SK-MEL-5 (cell line): ENCODE results near the gene CEP72. TPM values are rescaled to one million over a fixed set of nuclear protein-coding genes. Genes with fewer than 3 reads are reported as not detected.
A peak's percentile ranks its signal among the peaks of the same experiment; 100 is the strongest.
"Not testable (repeated sequence)": the region's sequence is repeated elsewhere in the genome, so short reads cannot be mapped to it uniquely, and the experiment has no call there.

ENCODE experiments used
- DNase-seq: peaks from one replicate; pipeline ENCODE4 v3.0.0-alpha.2; 2016; ENCODE audit warnings: low read depth, low spot score
- in situ Hi-C: cut with HindIII; loops from 2 replicates; pipeline ENCODE4 v1.10.0; 2016; ENCODE audit warnings: low sequenced_read_pairs, high pct_unique_total_duplicates, low pct_unique_long_range_greater_than_20kb
- total RNA-seq: library from RNA; depleted of rRNA; stranded (reverse); fragments of >200 nt; shearing (Covaris generic); gene quantifications from 2 replicates; pipeline ENCODE4 v1.2.3, GENCODE V29; 2014

Gene CEP72
- total RNA-seq, 1 experiment from 2014 or later = 7.1 TPM

DNA sequence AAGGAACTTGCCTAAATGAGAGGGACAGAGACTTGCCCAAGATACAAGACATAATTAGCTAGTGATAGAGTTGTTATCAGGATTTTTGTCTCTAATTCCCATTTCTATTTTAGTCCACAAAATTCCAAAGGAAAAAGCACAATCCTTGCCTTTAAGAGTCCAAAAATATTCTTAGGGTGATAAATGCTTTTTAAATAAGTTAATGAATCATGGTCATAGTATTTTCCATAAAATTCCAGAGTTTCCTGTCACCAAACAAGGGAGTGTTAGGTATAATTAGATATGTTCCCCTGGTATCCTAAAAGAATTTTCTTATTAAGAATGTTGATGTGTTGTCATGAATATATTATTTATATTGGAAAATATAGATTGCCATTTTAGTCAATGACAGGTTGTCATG lies 21.8 kb upstream of the CEP72 start:
- in situ Hi-C loops = no loop called here

DNA sequence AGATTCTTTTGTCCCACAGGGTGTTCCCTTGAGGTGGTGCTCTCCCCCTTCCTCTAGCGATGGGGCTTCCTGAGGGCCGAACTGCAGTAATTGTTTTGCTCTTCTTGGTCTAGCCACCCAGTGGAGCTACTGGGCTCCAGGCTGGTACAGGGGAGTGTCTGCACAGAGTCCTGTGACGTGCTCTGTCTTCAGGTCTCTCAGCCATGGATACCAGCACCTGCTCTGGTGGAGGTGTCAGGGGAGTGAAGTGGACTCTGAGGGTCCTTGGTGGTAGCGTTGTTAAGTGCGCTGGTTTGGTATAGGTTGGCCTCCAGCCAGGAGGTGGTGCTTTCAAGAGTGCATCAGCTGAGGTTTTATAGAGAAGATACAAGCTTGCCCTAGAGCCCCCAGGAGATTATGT lies 20.4 kb upstream of the CEP72 start:
- DNase-seq = no peak
- in situ Hi-C loops = no loop called here

More for the DNA sequence above, 21.8 kb upstream of the CEP72 start:
- DNase-seq = no peak

GRCh38 chr5:592158-592557 lies 20.0 kb upstream of the CEP72 start:
- in situ Hi-C loops = no loop called here
- no peak for DNase-seq

- DNase-seq = no peak
- in situ Hi-C loops = no loop called here
Measured at GRCh38 chr5:593511-593910, 18.6 kb upstream of the CEP72 start.

DNA sequence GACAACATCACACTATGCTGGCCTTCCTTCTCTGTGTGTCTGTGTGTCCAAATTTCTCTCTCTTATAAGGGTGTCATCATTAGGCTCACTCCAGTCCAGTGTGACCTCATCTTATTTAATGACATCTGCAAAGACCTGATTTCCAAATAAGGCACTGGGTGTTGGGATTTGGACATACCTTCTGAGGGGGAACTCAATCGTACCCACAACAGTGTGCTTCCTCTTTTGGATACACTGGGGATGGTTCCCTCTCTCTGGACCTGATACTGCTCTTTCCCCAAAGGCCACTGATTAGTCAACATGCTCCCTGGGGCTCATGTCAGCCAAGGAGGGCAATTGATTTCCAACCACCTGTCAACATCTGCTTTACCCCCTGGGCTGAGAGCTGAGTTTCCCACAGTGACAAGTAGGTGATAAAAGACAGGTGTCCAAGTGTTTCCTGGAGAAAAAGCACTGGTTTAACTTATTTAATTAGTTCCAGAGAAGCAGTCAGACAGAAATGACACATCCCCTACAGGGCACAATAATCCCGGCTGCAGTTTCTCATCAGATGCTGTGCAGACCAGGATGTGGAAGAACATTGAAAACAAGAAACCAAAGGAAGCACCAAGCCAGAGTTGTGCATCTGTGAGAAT lies 17.8 kb upstream of the CEP72 start:
- in situ Hi-C loops = no loop called here
- no peak for DNase-seq

DNA sequence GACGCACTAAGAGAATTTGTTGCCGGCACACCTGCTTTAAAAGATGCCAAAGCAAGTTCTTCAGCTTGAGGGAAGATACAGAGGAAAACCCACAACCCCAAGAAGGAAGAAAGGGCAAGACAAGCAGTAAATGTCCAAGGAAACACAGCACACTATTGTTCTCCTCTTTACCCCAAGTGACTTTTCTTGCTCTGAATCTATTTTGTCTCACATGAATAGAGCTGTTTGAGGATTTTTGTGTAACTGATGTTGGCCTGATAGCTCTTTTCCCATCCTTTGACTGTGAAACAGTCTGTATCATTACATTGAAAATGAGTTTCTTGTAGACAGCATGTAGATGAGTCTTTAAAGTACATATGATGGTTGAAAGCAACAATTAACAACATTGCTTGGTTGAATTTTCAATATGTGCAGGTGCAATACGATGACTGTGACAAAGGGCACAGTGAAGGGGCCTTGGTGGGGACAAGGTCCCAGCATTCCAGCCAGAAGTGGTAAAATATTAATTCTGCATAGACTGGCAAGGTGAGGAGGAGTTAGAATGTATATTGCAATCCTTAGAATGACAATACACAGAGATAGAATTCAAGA lies 16.8 kb upstream of the CEP72 start:
- in situ Hi-C loops = no loop called here
- DNase-seq = peak; percentile 39

DNA sequence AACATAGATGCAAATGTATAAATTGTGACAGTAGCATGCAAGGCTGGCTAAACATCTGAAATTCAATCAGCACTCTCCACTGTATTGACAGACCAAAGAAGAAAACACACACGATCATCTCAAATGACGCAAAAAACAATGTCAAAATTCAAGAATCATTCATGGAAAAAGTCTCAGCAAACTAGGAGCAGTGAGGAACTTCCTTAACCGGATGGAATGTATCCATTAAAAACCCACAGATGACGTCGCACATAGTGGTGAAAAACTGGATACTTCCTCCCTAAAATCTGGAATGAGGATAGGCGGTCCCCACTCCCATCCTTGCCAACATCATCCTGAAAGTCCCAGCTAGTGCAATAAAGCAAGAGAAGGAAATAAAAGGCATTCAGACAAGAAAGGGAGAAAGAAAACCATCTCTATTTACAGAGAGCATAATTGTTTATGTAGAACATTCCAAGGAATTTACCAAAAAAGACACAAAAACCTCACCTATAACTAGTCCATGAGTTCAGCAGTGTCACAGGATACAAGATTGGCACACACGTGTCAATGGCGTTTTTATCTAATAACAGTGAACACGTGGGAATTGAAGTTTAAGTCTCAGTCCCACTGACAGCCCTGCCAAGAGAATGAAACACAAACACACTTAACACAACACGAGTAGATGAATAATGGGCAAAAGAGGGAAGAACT lies 14.1 kb upstream of the CEP72 start:
- no peak for DNase-seq
- in situ Hi-C loops = no loop called here

- in situ Hi-C loops = no loop called here
- no peak for DNase-seq
Measured at GRCh38 chr5:598564-598890, 13.6 kb upstream of the CEP72 start.

- in situ Hi-C loops = no loop called here
- no peak for DNase-seq
Measured at GRCh38 chr5:600886-601541, 11.1 kb upstream of the CEP72 start.

- in situ Hi-C loops = no loop called here
- DNase-seq = no peak
Measured at GRCh38 chr5:601771-602465, 10.2 kb upstream of the CEP72 start.

DNA sequence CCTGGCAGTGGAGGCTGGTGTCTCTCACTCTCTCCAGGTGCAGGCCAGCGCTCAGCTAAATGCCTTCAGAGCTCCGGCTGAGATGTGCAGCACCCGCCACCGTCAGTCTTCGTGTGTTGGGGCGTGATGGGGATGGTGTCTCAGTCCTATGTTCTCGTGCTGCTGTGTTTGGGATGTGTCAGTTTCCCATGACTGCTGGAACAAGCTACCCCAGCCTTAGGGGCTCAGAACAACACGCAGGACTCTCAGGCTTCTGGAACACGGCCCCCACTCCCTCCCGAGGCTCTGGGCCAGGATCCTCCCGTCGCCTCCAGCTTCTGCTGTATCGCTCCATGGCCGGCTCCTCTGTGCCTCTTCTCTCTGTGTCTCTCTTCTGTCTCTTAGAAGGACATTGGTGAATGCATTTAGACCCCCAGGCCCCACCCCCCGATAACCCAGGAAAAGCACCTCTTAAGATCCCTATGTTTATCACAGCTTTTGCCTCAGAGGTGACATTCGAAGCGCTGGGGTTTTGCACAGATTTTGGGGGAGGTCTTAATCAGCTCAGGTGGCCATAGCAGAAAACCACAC lies 9.6 kb upstream of the CEP72 start:
- no peak for DNase-seq
- in situ Hi-C loops = no loop called here

- DNase-seq = no peak
- in situ Hi-C loops = no loop called here
Measured at GRCh38 chr5:603081-603998, 8.8 kb upstream of the CEP72 start.

- in situ Hi-C loops = no loop called here
- no peak for DNase-seq
Measured at GRCh38 chr5:604391-604831, 7.7 kb upstream of the CEP72 start.

DNA sequence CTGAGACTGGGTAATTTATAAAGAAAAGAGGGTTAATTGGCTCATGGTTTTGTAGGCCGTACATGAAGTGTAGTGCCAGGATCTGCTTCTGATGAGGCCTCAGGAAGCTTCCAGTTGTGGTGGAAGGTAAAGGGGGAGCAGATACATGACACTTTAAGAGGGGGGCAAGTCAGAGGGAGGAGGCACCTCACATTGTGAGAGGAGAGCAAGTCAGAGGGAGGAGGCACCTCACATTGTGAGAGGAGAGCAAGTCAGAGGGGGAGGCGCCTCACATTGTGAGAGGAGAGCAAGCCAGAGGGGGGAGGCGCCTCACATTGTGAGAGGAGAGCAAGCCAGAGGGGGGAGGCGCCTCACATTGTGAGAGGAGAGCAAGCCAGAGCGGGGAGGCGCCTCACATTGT lies 7.0 kb upstream of the CEP72 start:
- DNase-seq, in situ Hi-C loops: not testable (repeated sequence)

DNA sequence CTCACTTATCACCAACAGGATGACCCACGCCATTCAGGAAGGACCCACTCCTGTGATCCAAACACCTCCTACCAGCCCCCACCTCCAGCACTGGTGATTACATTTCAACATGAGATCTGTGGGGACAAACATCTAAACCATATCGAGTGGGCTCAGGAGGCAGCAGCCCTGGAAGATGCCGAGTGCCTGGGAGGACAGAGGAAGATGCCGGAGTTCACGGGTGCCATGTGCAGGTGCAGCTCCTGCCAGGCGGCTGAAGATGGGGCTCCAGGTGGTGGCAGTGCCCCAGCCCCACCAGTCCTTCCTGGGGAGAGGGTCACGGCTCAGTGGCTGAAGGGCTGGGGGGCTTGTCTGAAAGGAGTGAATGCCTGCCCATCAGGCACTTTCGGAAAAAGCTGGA lies 6.1 kb upstream of the CEP72 start:
- no peak for DNase-seq
- in situ Hi-C loops = no loop called here

DNA sequence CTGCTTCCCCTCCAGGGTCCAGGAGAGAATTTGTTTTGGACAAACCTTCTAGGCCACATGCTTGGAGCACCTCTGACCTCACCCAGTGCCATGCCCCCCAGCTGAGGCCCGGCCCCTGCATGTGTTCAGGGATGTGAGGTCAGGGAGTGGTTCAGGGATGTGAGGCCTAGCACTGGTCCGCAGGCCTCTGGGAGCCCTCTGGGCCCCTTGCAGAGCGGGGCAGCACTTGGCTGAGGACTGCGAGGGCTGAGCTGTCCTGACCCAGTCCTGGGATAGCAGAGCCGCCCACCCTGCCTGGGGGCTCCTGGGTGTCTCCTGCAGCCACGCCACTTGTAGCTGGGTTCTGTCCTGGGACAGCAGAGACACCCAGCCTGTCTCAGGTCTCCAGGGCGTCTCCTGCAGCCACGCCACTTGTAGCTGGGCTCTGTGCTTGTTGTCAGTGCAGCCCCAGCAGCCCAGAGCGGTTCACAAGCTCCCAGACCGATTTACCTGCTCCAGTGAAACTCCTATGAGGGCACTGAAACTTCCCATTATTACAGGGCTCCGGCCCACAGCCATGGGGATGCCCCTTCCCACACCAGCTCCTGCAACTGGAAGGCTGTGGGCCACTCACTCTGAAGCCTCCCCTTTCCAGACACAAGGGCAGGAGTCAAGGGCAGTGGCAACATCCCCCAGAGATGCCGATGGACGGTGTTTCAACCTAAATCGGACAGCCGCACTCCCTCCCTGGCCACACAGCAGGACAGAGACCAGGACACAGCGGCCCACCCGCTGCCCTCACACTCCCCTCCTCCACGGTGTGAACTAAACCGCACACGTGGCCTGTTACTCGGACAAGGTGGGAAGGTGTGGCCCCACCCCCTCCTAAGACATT lies 5.4 kb upstream of the CEP72 start:
- no peak for DNase-seq
- in situ Hi-C loops = no loop called here
